IPS-18c (cell line): ENCODE data around the gene MAML3.

Experiments
- H3K4me3 ChIP-seq: 2 replicates; pipeline ENCODE4 v1.7.0; 2013; ENCODE audit warnings: low read depth, mild to moderate bottlenecking, low read length, moderate library complexity; ENCODE audit not compliant: insufficient read depth
- H3K9me3 ChIP-seq: one replicate; pipeline ENCODE4 v1.6.1; 2013; ENCODE audit warnings: mild to moderate bottlenecking, low read length, moderate library complexity; ENCODE audit not compliant: control insufficient read depth, insufficient read depth

MAML3 gene

DNA sequence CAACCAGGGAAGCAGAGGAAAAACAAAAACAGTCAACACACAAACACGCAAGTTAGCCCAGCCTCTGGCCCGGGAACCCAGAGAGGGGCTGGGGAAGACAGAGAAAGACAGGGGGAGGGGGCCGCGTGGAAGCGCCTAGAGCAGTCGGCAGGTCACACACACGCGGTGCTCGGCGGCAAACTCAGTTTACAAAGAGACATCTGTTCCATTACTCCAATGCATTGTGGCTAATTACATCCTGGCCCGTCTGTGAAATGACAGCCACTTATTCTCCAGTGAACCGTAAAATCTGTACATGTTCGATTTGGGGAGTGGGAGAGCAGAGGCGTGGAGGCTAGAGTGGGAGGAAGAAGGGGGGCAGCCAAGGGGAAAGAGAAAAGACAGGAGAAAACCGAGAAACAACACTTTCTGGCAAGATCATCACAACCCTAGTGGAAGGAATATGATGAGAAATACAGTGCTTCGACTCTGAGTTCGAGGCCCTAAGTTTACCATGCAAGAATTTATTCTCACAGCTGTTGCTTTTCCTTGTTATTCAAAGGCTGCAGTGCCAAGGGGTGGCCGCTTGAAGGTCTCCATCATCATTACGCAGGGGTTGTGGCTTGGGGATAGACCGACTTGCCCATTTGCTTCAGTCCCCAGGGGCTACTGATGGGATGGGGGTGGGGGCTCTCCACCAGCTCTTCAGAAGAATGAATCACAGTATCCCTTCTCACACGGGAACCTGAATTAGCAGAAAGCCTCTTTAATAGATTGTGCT lies 320.7 kb downstream of the MAML3 start:
- Histone ChIP-seq H3K4me3 (no peak overlapping the region), H3K9me3 (no peaks in the 10 kb centered on the region)

DNA sequence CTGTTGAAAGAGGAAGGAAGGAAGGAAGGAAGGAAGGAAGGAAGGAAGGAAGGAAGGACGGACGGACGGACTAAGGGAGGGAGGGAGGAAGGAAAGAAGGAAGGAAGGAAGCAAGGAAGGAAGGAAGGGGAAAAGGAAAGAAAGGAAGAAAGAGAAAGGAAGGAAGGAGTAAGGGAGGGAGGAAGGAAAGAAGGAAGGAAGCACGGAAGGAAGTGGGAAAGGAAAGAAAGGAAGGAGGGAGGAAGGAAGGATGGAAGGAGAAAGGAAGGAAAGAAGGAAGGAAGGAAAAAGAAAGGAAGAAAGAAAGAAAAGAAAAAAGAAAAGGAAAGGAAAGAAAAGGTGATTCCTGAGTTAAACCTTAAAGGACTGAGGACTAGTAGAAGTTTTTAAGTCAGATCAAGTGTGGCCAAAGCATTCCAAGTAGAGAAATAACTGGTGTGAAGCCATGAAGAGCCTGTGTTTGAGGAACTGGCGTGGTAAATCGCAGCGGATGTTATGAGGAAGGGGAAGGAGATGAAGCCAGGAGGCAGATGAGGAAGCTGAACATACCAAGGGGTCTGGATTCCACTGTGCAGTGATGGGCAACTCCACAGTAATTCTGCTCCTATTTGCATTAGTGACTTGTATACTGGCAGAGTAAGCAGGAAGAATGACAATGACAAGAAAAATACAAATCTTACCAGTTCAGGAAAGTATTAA lies 324.9 kb downstream of the MAML3 start:
- Histone ChIP-seq H3K9me3 (no peaks in the 10 kb centered on the region), H3K4me3 (no peak overlapping the region)

DNA sequence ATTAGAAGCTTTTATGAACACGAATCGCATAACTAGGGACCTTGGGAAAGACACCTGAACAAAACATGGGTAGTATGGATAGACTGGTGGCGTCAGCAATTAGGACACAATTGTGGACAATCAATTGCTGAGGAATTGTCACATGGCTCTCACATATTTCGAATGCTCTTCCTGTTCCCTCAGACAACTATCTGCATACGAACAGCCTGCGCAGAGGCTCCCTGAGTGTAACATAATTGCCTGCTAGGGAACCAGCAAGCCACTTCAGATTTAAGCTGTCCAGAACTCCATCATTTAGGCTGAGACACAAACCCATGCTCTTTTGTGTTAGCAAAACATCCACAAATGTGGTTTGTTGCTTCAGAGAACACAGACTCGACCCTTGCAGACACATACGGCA lies 327.6 kb downstream of the MAML3 start:
- H3K4me3 ChIP-seq = no peak overlapping the region
- no peaks in the 10 kb centered on the region for H3K9me3 ChIP-seq

DNA sequence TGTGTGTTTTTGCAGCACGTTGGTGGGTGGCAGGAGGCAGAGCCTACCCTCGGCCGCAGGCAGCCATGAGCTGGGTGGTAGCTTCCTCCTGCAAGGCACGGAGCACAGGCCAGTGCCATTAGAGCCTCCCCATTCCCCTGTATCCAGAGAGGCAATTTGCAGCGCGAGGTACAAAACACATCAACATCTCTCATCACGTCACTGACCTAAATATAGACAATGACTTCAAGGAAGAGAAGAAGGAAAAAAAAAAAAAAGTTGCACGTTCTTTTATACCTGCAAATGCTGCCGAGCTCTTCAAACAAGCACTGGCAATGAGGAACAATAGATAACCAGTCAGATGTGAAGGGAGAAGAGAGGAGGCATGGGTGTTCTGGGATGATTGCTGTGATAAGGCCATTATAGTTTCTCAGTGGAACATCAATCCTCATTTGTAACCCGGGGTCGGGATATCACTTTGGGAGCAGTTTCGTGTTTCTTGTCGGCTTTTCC lies 328.4 kb downstream of the MAML3 start:
- Histone ChIP-seq H3K9me3 (no peaks in the 10 kb centered on the region), H3K4me3 (no peak overlapping the region; the same call in 1 of the 2 replicates)

DNA sequence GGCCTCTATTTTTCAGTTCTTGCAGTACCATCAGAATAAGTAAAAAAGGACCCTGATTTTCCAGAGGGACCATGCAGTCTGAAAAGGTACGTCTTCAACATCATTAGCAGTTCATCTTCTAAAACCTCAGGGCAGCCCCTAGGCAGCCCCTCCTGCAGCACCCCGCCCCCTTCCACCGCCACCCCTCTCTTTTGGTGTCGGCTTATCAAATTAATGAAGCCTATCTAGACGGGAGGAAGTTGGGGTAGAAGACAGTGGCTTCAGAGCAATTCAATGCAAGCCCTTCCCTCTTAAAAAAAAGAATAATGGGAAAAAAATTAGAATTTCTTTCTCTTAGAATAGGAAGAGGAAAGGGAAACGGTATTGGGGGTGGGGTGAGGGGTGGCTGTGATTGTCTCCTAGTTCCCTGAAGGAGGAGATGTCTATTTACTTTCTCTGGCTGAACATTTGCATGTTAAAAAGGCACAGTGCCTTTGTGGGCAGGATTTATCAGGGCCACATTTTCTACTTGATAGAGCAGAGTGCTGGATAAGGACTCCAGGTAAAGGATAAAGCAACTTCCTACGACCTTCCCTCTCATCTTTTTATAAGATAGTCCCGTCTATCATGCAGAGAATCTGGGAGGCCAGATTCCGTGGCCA lies 329.0 kb downstream of the MAML3 start:
- Histone ChIP-seq H3K4me3 (no peak overlapping the region; the same call in 1 of the 2 replicates), H3K9me3 (no peaks in the 10 kb centered on the region)

DNA sequence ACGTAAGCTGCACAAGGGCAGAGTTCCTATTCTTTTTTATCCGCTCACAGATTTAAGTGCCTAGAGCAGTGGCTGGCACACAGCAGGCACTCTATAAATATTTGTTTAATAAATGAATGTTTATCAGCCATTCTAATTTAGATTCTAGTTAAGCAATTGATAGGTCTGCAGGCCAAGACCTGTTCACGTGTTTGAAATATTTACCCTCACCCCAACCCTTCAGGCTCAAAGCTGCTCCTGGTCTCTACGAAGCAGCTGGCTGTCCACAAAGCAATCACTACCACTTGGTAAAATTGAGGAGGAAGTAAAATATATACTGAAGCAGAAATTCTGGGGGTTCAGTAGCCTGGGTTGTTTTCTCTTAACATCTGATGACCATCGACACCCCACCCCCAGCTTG lies 330.2 kb downstream of the MAML3 start:
- H3K4me3 ChIP-seq = no peak overlapping the region

DNA sequence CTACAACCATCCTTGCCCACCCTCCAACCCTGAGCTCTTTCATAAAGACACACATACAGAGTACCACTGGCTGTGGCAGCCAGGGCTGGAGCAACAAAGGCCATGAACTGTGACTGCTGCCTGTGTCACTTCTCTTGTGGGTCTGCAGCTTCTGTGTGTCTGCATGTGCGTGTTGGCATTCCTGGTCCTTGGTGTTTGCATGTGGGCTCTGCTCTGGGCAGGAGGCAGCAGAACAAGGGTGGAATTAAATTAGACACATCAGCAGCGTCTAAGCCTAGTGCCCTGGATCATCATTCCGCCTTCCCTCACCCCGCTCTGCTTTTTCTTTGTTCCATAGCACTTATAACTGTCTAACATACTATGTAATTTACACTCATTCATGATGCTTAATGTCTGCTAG lies 330.6 kb downstream of the MAML3 start:
- Histone ChIP-seq H3K9me3 (no peaks in the 10 kb centered on the region), H3K4me3 (no peak overlapping the region)

More for the DNA sequence above, 330.2 kb downstream of the MAML3 start:
- H3K9me3 ChIP-seq = no peaks in the 10 kb centered on the region

DNA sequence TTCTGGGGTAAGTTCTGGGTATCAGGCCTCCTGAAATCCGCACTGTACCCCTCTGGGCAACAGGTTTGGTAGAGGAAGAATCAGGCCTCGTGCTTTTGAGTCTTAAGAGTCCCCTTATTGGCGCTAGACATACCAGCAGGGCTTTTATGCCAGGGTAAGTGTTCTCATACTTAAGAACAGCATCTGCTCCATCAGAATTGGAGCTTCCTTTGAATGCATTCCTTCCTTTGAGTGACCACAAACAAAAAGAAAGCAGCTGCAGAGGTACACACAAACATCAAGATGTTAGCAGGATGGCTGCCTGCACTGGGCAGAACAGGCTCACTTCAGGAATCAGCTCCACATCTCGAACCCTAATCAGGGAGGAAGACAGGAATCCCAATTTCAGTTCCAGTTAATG lies 331.6 kb downstream of the MAML3 start:
- H3K4me3 ChIP-seq = no peak overlapping the region
- H3K9me3 ChIP-seq = no peaks in the 10 kb centered on the region

DNA sequence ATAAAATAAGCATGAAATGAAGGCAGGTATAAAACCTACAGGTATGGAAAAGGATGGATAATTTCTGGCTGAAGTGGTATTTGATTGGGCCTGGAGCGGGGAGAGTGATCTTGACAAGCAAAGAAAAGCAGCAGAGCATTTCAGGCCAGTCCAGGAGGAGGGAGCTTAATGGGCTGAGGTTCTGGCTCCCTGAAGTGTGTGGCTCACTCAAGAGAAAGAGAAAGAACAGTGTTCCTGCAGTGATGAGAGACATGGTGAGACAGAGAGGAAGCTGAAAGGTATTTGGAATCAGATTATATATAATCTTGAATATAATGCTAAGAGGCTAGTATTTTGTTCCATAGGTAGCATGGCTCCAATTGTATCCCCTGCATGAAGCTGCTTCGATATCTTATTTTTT lies 334.9 kb downstream of the MAML3 start:
- no peak overlapping the region for H3K4me3 ChIP-seq

DNA sequence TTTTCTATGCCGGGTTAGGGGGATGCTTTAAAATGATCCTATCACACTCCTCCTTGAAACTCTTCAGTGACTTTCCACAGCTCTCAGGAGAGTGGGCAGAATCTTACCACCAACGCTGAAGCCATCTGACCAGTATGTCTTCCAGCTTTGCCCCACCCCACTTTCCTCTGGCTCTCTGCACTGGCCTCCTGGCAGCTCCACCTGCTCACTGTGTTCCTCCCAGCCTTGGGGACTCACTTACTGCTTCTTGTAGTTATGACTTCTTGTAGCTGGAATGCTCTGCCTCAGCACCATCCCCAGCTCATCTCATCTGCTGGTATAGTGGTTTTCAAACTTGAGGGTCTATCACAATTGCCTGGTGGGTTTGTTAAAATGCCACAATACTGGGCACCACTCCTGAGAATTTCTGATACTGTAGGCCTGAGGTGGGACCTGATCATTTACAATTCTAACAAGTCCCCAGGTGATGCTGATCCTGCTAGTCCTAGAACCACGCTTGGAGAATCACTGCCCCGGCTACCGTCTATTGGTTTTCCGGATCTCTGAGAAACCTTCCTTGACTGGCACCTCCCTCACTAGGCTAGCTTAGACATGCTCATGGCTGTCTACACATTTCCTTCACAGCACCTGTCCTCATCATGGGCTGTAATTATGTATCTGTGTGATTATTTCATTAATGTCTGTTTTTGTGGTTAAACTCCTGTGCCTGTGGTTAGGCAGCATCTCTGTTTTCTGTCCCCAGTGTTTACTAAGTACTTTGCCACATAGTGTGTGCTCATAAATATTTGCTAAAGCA lies 336.1 kb downstream of the MAML3 start:
- Histone ChIP-seq H3K4me3 (no peak overlapping the region), H3K9me3 (no peaks in the 10 kb centered on the region)

More for the DNA sequence above, 334.9 kb downstream of the MAML3 start:
- H3K9me3 ChIP-seq = no peaks in the 10 kb centered on the region

DNA sequence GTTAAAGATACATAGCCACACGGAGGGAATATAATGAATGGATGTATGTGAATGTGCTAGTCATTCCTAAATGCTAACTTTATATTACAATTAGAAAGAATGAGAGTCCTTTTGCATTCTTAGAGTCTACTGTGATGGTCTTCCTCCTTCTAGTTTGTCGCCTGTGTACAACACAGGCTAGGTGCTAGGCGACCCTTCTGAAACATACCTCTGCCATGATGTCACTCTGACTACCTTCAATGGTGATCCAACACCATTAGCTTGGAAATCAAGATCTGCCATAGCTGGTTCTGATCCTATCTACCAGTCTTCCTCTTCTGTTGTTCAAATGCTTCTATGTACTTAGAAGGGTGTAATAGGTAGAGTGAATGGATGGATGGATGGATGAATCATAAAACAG lies 337.1 kb downstream of the MAML3 start:
- Histone ChIP-seq H3K4me3 (no peak overlapping the region), H3K9me3 (no peaks in the 10 kb centered on the region)

DNA sequence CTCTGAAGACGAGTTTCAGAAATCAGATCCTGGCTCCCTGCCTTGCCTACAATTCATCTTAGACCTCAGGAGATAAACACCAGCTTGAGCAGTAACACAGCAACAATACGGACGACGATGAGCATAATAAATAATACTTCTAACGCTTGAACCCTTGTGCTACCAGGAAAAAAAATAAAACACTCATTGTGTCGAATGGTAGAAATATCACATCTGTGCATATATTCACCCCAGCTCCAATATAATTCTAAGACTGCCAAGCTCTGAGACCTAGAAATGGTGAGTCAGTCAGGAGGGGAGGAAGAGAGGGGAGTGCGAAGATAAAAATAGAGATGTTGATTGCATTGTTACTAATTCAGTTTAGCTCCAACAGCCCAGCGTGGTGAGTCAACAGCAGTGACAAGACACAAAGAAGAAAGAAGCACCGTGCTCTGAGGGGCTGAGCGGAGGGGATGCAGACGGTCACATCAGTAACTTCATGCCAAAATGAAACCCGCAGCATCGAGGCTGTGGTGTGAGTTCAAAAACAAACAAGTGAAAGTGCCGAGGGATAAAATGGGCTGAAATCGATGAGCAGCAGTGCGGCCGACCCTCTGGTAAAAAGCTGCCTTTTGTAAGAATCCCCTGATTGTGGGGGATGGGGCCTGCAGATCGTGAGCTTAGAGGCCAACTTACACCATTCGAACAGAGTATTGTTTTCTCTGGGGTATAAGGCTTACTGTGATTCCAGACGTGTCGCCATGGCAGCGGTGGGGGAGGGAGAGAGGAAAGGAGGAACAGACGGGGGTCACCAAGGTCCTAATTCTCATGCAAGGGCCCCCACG lies 338.0 kb downstream of the MAML3 start:
- H3K9me3 ChIP-seq = no peaks in the 10 kb centered on the region
- H3K4me3 ChIP-seq = peak overlapping the region; percentile 5; the same call in 1 of the 2 replicates

DNA sequence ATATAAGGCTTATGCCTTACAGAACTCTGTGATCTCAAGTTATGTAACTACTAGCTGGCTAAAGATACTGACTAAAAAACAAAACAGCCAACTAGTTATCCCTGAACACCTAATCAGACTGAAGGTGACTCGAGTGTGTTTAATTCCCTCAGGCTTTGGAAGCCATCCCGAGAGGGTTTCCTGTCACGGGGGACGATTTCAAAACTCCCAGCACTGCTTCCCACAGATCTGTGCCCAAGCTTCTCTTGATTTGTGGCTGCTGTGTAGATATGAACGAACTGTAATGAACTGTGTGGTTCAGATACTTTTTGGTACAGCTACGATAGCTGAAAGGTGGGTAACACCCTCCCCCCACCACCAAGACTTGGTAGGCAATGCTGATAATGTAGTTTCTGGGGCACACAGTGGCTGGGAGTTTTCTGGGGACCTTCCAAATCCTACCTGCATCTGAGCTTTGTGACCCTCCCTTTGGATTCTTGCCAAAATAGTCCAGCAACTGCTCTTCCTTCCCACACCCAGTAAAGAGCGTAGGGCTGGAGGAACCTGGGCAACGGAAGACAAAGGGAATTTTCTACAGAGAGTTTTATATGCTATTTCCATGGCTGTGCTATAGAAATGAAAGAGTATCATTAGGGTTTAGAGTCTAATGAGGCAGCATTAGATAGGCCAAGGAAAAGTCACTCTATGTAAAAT lies 339.5 kb downstream of the MAML3 start:
- no peak overlapping the region for H3K4me3 ChIP-seq
- H3K9me3 ChIP-seq = no peaks in the 10 kb centered on the region

DNA sequence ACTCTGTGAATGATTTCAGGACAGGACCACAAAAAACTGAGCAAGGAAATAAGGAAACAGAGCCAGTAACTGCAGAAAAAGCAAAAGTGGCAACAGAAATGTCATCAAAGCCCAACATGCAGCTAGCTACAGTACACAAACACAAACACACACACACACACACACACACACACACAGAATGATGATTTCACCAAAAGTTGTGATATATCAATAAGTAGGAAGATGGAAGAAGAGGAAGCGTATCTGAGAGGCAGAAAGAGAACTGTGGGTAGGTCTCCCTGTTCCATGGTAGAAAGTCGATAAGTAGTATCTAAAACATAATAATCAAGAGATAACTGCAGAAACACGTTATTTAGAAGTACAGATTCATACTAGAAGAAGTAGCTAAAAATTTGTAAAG lies 340.1 kb downstream of the MAML3 start:
- Histone ChIP-seq H3K9me3 (no peaks in the 10 kb centered on the region), H3K4me3 (no peak overlapping the region)

DNA sequence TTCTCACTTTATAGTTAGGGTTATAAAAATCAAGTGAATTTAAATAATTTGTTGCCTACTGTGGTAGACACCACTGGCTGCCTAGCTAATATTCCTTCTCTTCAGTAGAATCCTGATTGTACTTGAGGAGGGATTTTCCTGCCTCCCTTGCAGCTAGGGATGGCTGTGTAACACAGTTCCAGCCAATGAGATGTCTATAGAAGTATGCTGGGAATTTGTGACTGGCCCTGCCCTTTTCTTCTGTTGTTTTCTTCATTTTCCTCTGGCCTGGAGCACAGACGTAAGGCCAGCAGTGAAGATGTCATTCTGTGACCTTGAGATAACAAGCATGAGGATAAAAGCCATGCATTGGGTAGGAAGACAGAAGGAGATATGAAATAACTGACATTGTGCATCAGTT lies 343.3 kb downstream of the MAML3 start:
- H3K9me3 ChIP-seq = no peaks in the 10 kb centered on the region
- H3K4me3 ChIP-seq = no peak overlapping the region

DNA sequence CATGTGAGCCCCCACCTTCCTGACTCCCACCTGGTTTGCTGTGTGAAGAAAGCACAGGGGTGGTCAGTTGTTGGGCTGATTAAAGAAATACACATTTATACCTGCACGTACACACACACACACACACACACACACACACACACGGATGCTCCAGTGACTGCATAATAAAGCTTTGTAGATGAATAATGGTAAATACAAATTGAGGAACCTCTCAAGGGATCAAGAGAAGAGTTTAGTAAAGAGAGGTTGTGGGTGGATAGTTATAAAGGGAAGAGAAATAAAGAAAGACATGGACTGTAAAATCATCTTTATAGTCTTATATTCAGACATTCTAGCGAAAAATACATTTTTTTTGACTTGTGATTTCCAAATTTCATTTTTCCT lies 344.2 kb downstream of the MAML3 start:
- no peak overlapping the region for H3K4me3 ChIP-seq

More for the DNA sequence above, 344.2 kb downstream of the MAML3 start:
- no peaks in the 10 kb centered on the region for H3K9me3 ChIP-seq
